ENCODE measurements around the gene VSIR.

DNA sequence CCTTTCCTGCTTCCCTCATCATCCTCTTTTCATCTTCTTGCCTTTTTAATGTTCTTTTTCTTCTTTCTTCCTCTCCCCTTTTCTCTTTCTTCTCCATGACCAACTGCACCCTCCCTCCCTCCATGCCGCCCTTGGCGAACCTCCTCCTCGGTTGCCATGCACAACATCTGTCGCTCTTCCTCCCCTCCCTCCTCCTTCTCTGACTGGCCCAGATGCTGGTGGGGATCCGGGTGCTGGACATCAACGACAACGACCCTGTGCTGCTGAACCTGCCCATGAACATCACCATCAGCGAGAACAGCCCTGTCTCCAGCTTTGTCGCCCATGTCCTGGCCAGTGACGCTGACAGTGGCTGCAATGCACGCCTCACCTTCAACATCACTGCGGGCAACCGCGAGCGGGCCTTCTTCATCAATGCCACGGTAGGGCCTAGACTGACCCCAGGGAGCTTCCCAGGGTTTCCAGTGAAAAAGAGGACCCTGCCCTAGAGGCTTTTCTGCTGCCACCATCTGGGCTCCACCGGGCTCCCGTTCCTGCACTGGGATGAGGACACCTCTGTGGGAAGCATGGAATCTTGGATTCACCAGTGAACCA is 11.5 kb upstream of the VSIR start:
- TF ChIP-seq EZH2 (IDR thresholded peaks at IDR 0.05; ENCODE audit: insufficient read depth, poor library complexity, severe bottlenecking): no peak
- no peak for TF ChIP-seq EZH2phosphoT487 (IDR thresholded peaks at IDR 0.05; ENCODE audit: insufficient read depth, low read depth)

Measured in GM23248 (cell line).